WTC11 (cell line): ENCODE results near the gene MACROH2A2. TPM values are rescaled to one million over a fixed set of nuclear protein-coding genes. Genes with fewer than 3 reads are reported as not detected.

Experiments used
- ARID4B ChIP-seq: sonication (generic); formaldehyde crosslinking; IDR thresholded peaks from 2 replicates; pipeline ENCODE4 v1.8.0; 2023; ENCODE audit warnings: missing genetic modification reagents, mild to moderate bottlenecking, borderline replicate concordance
- CDX4 ChIP-seq: fragments of 250-450 bp; sonication (Bioruptor Pico); IDR thresholded peaks from 2 replicates; pipeline ENCODE4 v1.9.0; 2021; ENCODE audit warnings: moderate library complexity, mild to moderate bottlenecking, inconsistent platforms, borderline replicate concordance
- ELF4 ChIP-seq: sonication (generic); formaldehyde crosslinking; IDR thresholded peaks from 2 replicates; pipeline ENCODE4 v1.8.1; 2022; ENCODE audit warnings: low read depth, mild to moderate bottlenecking, moderate library complexity, missing genetic modification reagents
- EMX1 ChIP-seq: fragments of 250-450 bp; sonication (Bioruptor Pico); IDR thresholded peaks from 2 replicates; pipeline ENCODE4 v1.8.0; 2021; ENCODE audit warnings: mild to moderate bottlenecking
- FOXJ3 ChIP-seq: sonication (generic); formaldehyde crosslinking; IDR thresholded peaks from 2 replicates; pipeline ENCODE4 v1.9.0; 2021; ENCODE audit warnings: missing genetic modification reagents, mild to moderate bottlenecking, borderline replicate concordance
- FOXP1 ChIP-seq: sonication (generic); formaldehyde crosslinking; IDR thresholded peaks from 2 replicates; pipeline ENCODE4 v1.8.0; 2022; ENCODE audit warnings: missing genetic modification reagents, mild to moderate bottlenecking, moderate library complexity, borderline replicate concordance
- FOXP4 ChIP-seq: sonication (generic); formaldehyde crosslinking; IDR thresholded peaks from 2 replicates; pipeline ENCODE4 v1.8.0; 2022; ENCODE audit warnings: mild to moderate bottlenecking, missing genetic modification reagents
- GABPB1 ChIP-seq: sonication (generic); formaldehyde crosslinking; IDR thresholded peaks from 2 replicates; pipeline ENCODE4 v1.8.1; 2023; ENCODE audit warnings: mild to moderate bottlenecking, missing genetic modification reagents
- HMGA2 ChIP-seq: fragments of 250-450 bp; sonication (Bioruptor Pico); IDR thresholded peaks from 2 replicates; pipeline ENCODE4 v1.4.0; 2021; ENCODE audit warnings: mild to moderate bottlenecking, moderate library complexity
- JAZF1 ChIP-seq: fragments of 250-450 bp; sonication (Bioruptor Pico); IDR thresholded peaks from 2 replicates; pipeline ENCODE4 v1.9.0; 2021; ENCODE audit warnings: moderate library complexity, mild to moderate bottlenecking, inconsistent platforms
- NFATC4 ChIP-seq: fragments of 250-450 bp; sonication (Bioruptor Pico); IDR thresholded peaks from 2 replicates; pipeline ENCODE4 v1.9.0; 2021; ENCODE audit warnings: mild to moderate bottlenecking
- NR3C1 ChIP-seq: sonication (generic); formaldehyde crosslinking; conservative IDR thresholded peaks from 2 replicates; pipeline ENCODE4 v1.8.1; 2023; ENCODE audit warnings: low read depth, mild to moderate bottlenecking, missing genetic modification reagents
- OVOL2 ChIP-seq: fragments of 250-450 bp; sonication (Bioruptor Pico); IDR thresholded peaks from 2 replicates; pipeline ENCODE4 v1.9.0; 2021; ENCODE audit warnings: mild to moderate bottlenecking, borderline replicate concordance
- RELA ChIP-seq: sonication (generic); formaldehyde crosslinking; IDR thresholded peaks from 2 replicates; pipeline ENCODE4 v1.8.1; 2022; ENCODE audit warnings: missing genetic modification reagents, mild to moderate bottlenecking, borderline replicate concordance
- RORB ChIP-seq: fragments of 250-450 bp; sonication (Bioruptor Pico); IDR thresholded peaks from 2 replicates; pipeline ENCODE4 v1.9.0; 2021; ENCODE audit warnings: mild to moderate bottlenecking
- SMAD3 ChIP-seq: sonication (generic); formaldehyde crosslinking; IDR thresholded peaks from 2 replicates; pipeline ENCODE4 v1.8.0; 2022; ENCODE audit warnings: missing genetic modification reagents, mild to moderate bottlenecking, borderline replicate concordance
- TP53 ChIP-seq: sonication (generic); formaldehyde crosslinking; IDR thresholded peaks from 2 replicates; pipeline ENCODE4 v1.8.1; 2023; ENCODE audit warnings: mild to moderate bottlenecking, missing genetic modification reagents
- ZNF396 ChIP-seq: fragments of 250-450 bp; sonication (Bioruptor Pico); IDR thresholded peaks from 2 replicates; pipeline ENCODE4 v1.8.0; 2021; ENCODE audit warnings: mild to moderate bottlenecking, moderate library complexity, borderline replicate concordance
- ZNF423 ChIP-seq: fragments of 250-450 bp; sonication (Bioruptor Pico); IDR thresholded peaks from 2 replicates; pipeline ENCODE4 v2.1.2; 2022; ENCODE audit warnings: mild to moderate bottlenecking, moderate library complexity
- ZNF671 ChIP-seq: fragments of 250-450 bp; sonication (Bioruptor Pico); IDR thresholded peaks from 2 replicates; pipeline ENCODE4 v1.8.0; 2021; ENCODE audit warnings: mild to moderate bottlenecking
- ZSCAN18 ChIP-seq: fragments of 250-450 bp; sonication (Bioruptor Pico); IDR thresholded peaks from 2 replicates; pipeline ENCODE4 v2.1.2; 2022; ENCODE audit warnings: mild to moderate bottlenecking, moderate library complexity
- total RNA-seq: library from RNA; stranded (reverse); gene quantifications from 3 replicates; pipeline ENCODE4 v1.2.3, GENCODE V29; 2021
- TF ChIP-seq, protein P1 (sequence below): sonication (generic); formaldehyde crosslinking; IDR thresholded peaks from 2 replicates; pipeline ENCODE4 v1.8.1; 2023; ENCODE audit warnings: mild to moderate bottlenecking, missing genetic modification reagents, borderline replicate concordance
- TF ChIP-seq, protein P2 (sequence below): fragments of 250-450 bp; sonication (Bioruptor Pico); IDR thresholded peaks from 2 replicates; pipeline ENCODE4 v1.8.0; 2021; ENCODE audit warnings: mild to moderate bottlenecking

Gene MACROH2A2
- total RNA-seq, 1 experiment from 2014 or later, result 35.4 TPM

- TF ChIP-seq ARID4B (CRISPR knock-in tag), result peak; percentile 68; the same call in 1 of the 2 replicates
- TF ChIP-seq NR3C1, result no peak
- TF ChIP-seq HMGA2 (CRISPR knock-in tag), result no peak
- TF ChIP-seq ZNF423 (CRISPR knock-in tag), result no peak; the same call in 1 of the 2 replicates
- peak; percentile 55; the same call in 1 of the 2 replicates for TF ChIP-seq FOXP4 (CRISPR knock-in tag)
- no peak for TF ChIP-seq ZSCAN18 (CRISPR knock-in tag)
- TF ChIP-seq ZNF671 (CRISPR knock-in tag), result no peak
- no peak for TF ChIP-seq NFATC4 (CRISPR knock-in tag)
- no peak for TF ChIP-seq FOXJ3
- TF ChIP-seq, protein P1, sequence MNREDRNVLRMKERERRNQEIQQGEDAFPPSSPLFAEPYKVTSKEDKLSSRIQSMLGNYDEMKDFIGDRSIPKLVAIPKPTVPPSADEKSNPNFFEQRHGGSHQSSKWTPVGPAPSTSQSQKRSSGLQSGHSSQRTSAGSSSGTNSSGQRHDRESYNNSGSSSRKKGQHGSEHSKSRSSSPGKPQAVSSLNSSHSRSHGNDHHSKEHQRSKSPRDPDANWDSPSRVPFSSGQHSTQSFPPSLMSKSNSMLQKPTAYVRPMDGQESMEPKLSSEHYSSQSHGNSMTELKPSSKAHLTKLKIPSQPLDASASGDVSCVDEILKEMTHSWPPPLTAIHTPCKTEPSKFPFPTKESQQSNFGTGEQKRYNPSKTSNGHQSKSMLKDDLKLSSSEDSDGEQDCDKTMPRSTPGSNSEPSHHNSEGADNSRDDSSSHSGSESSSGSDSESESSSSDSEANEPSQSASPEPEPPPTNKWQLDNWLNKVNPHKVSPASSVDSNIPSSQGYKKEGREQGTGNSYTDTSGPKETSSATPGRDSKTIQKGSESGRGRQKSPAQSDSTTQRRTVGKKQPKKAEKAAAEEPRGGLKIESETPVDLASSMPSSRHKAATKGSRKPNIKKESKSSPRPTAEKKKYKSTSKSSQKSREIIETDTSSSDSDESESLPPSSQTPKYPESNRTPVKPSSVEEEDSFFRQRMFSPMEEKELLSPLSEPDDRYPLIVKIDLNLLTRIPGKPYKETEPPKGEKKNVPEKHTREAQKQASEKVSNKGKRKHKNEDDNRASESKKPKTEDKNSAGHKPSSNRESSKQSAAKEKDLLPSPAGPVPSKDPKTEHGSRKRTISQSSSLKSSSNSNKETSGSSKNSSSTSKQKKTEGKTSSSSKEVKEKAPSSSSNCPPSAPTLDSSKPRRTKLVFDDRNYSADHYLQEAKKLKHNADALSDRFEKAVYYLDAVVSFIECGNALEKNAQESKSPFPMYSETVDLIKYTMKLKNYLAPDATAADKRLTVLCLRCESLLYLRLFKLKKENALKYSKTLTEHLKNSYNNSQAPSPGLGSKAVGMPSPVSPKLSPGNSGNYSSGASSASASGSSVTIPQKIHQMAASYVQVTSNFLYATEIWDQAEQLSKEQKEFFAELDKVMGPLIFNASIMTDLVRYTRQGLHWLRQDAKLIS (CRISPR knock-in tag), result no peak
- no peak for TF ChIP-seq ZNF396
- peak; percentile 87; the same call in 1 of the 2 replicates for TF ChIP-seq FOXP1 (CRISPR knock-in tag)
- TF ChIP-seq RORB (CRISPR knock-in tag), result no peak
- TF ChIP-seq SMAD3 (CRISPR knock-in tag), result 0 out of 2 replicates have a peak, but pooled peaks have one; percentile 41
- TF ChIP-seq, protein P2, sequence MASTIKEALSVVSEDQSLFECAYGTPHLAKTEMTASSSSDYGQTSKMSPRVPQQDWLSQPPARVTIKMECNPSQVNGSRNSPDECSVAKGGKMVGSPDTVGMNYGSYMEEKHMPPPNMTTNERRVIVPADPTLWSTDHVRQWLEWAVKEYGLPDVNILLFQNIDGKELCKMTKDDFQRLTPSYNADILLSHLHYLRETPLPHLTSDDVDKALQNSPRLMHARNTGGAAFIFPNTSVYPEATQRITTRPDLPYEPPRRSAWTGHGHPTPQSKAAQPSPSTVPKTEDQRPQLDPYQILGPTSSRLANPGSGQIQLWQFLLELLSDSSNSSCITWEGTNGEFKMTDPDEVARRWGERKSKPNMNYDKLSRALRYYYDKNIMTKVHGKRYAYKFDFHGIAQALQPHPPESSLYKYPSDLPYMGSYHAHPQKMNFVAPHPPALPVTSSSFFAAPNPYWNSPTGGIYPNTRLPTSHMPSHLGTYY, result no peak
- TF ChIP-seq GABPB1, result no peak; the same call in 1 of the 2 replicates
- TF ChIP-seq ELF4, result 0 out of 2 replicates have a peak, but pooled peaks have one; percentile 57
- no peak for TF ChIP-seq OVOL2 (CRISPR knock-in tag)
- TF ChIP-seq JAZF1 (CRISPR knock-in tag), result no peak
- TF ChIP-seq CDX4 (CRISPR knock-in tag), result no peak
- no peak for TF ChIP-seq EMX1
- TF ChIP-seq TP53 (CRISPR knock-in tag), result no peak; the same call in 1 of the 2 replicates
- no peak for TF ChIP-seq RELA (CRISPR knock-in tag)
Observed at GRCh38 chr10:70145666-70146488, 93.2 kb downstream of the MACROH2A2 start (continued).
